Measurements from ENCODE around the gene SERTM2.

SERTM2 gene

DNA sequence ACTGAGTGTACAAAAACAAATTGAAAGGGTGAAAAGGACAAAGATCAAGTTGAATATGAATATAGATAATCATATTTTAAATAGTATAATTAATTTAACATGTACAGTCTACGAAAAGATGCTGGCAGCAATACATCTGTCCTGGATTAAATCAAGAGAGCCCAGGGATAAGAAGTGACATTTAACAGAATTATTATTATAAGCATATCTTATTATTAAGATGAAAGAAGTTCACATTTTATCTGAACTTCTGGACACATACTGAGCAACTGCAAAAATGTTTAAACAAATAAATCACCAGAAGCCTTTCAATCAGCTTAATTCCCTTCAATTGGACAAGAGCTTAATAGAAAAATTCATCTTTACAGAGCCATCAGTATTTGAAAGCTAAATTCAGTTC is 50.4 kb downstream of the SERTM2 start:
- no peak for DNase-seq

DNA sequence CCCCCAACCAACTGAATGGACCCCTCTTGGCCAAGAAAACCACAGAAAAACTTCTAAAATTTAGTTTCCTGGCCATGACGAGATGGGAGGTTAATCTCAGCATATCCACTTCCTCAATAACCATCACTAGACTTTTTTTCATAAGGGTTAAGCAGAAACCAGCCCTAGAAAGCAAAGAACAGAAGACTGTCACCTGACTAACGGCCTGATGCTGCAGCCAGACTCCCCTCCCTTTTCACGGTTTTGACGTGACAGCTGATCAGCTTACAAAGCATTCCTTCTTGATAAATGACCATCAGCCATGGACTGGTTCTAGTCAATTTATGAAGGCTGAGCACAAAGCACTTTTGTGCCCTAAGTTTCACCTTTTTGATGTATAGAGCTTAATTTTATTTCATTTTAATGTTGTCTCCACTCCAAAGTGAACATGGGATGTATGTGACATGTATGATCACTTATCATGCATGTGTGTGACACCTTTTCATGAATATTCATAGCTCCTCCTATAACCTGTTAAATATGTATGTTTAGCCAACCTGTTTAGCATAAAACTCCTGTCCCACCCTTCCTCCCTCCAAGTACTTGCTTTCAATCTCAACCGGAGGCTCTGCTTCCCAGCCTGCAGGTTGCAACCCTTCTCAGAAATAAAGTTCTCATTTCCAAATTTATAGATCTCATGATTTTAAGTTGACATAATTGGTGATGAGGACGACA is 56.3 kb downstream of the SERTM2 start:
- DNase-seq, result no peak

DNA sequence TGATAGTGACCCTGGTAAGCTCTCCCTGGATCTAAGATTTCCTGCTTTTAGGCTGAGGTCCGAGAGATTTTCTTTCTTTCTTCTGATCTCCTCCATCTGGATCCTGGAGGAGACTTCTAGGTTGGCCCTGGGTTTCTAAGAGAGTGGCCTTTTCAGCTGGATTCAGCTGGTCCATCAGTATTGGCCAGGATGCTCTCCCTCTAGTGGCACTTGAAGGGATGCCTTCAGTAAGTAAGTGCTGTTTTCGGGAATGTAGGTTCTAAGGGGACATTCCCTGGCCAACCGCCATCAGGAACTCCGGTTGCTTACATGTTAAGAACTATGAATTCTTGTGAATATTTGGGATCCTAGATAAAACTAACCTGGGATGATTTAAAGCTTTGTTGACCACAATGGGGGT is 56.9 kb downstream of the SERTM2 start:
- DNase-seq, result no peak

DNA sequence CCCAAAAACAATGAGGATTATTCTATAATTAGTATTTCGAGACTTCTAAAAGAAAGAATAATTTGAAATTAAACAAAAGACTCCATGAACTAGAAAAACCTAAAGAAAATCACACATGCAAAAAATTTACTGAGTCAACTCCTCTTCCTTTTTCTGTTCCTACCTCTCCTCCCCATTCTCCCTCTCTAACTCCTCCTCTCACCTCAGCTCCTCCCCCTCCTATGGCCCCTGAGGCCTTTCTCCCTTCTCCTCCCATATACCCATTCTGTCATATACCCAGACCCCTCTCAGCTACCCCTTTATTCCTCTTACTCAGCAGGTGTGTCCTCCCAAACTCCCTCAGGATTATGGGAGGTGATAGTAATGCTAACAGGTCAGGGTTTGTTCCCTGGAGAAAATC is 57.4 kb downstream of the SERTM2 start:
- no peak for DNase-seq
